Measurements from ENCODE around the gene ATP8B4. TPM values are rescaled to one million over a fixed set of nuclear protein-coding genes. Genes with fewer than 3 reads are reported as not detected.

ATP8B4 gene
- total and polyA plus RNA-seq, 2 donors from 2014 or later, result 2.1 to 12.5 TPM

- H3K9ac ChIP-seq (ENCODE audit: low read length in 3 of 3), result no peak overlapping the region
- no peaks in the 10 kb centered on the region for H3K27me3 ChIP-seq (ENCODE audit: control insufficient read depth, insufficient read depth, low read length)
- intact Hi-C loops (cut with DNase I), result no loop called here
- H3K4me3 ChIP-seq (ENCODE audit: low read length in 3 of 3), result no peak overlapping the region
- no peaks in the 10 kb centered on the region for H3K9me3 ChIP-seq (ENCODE audit: control insufficient read depth in 2 of 3, insufficient read depth in 1 of 3, low read length in 3 of 3)
- no peaks in the 10 kb centered on the region for H3K4me1 ChIP-seq (ENCODE audit: control insufficient read depth in 2 of 3, insufficient read depth in 2 of 3, low read depth in 1 of 3, low read length in 3 of 3)
- no peak for DNase-seq
- H3K27ac ChIP-seq (ENCODE audit: low read depth in 2 of 2, low read length in 2 of 2), result no peak overlapping the region
- no peak for FAIRE-seq
- no peak for TF ChIP-seq CTCF (IDR thresholded peaks at IDR 0.05; ENCODE audit: borderline replicate concordance, extremely low read depth, insufficient read depth)
- no peaks in the 10 kb centered on the region for H3K36me3 ChIP-seq (ENCODE audit: control insufficient read depth in 2 of 3, insufficient read depth in 3 of 3, low read length in 3 of 3)
Measured at GRCh38 chr15:50146632-50147031, 27.6 kb upstream of the ATP8B4 start.

- intact Hi-C loops (cut with DNase I), result no loop called here
- FAIRE-seq, result peak; percentile 30
- no peaks in the 10 kb centered on the region for H3K4me1 ChIP-seq (ENCODE audit: control insufficient read depth in 2 of 3, insufficient read depth in 2 of 3, low read depth in 1 of 3, low read length in 3 of 3)
- H3K27ac ChIP-seq (ENCODE audit: low read depth in 2 of 2, low read length in 2 of 2), result no peak overlapping the region
- no peak overlapping the region for H3K9ac ChIP-seq (ENCODE audit: low read length in 3 of 3)
- no peaks in the 10 kb centered on the region for H3K36me3 ChIP-seq (ENCODE audit: control insufficient read depth in 2 of 3, insufficient read depth in 3 of 3, low read length in 3 of 3)
- TF ChIP-seq CTCF (IDR thresholded peaks at IDR 0.05; ENCODE audit: borderline replicate concordance, extremely low read depth, insufficient read depth), result peak; percentile 58
- no peak overlapping the region for H3K4me3 ChIP-seq (ENCODE audit: low read length in 3 of 3)
- H3K27me3 ChIP-seq (ENCODE audit: control insufficient read depth, insufficient read depth, low read length), result no peaks in the 10 kb centered on the region
- peak in 2 of 5 donors; percentile 89 to 92 for DNase-seq
- H3K9me3 ChIP-seq (ENCODE audit: control insufficient read depth in 2 of 3, insufficient read depth in 1 of 3, low read length in 3 of 3), result no peaks in the 10 kb centered on the region
Measured at GRCh38 chr15:50145451-50145872, 26.4 kb upstream of the ATP8B4 start.

DNA sequence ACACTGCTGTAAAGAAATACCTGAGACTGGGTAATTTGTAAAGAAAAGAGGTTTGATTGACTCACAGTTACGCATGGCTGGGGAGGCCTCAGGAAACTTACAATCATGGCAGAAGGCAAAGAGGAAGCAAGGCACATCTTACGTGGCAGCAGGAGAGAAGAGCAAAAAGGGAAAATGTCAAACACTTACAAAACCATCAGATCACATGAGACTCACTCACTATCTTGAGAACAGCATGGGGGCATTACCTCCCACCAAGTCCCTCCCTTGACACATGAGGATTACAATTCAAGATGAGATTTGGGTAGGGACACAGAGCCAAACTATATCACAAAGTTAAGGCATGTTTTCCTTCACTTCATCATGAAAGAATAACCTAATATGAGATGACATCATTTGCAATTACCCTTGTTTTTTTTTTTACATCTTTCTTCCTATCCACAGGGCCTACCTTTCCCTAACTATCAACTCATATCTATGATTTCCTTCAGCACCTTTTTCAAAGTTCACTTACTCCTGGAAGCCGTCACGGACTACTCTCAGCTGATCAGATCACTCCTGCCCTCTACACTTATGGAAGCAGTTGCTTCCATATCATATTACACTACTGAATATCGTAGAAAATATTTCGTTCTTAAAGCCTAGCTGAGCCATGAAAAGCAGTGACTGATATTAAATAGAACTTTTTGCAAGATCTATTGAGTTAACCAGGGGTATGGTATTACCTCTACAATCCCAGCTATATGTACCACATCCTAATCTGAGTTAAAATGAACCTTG, 25.5 kb upstream of the ATP8B4 start:
- no peak for TF ChIP-seq CTCF (IDR thresholded peaks at IDR 0.05; ENCODE audit: borderline replicate concordance, extremely low read depth, insufficient read depth)
- FAIRE-seq (no peak), DNase-seq (no peak)
- Histone ChIP-seq H3K9ac (ENCODE audit: low read length in 3 of 3) (no peak overlapping the region), H3K9me3 (ENCODE audit: control insufficient read depth in 2 of 3, insufficient read depth in 1 of 3, low read length in 3 of 3) (no peaks in the 10 kb centered on the region), H3K27me3 (ENCODE audit: control insufficient read depth, insufficient read depth, low read length) (no peaks in the 10 kb centered on the region), H3K36me3 (ENCODE audit: control insufficient read depth in 2 of 3, insufficient read depth in 3 of 3, low read length in 3 of 3) (no peaks in the 10 kb centered on the region), H3K4me1 (ENCODE audit: control insufficient read depth in 2 of 3, insufficient read depth in 2 of 3, low read depth in 1 of 3, low read length in 3 of 3) (no peaks in the 10 kb centered on the region), H3K27ac (ENCODE audit: low read depth in 2 of 2, low read length in 2 of 2) (no peak overlapping the region), H3K4me3 (ENCODE audit: low read length in 3 of 3) (no peak overlapping the region)
- intact Hi-C loops (cut with DNase I), result no loop called here

Measured in kidney (tissue), 14 donors.